Measurements from ENCODE around the gene PNCK. TPM values are rescaled to one million over a fixed set of nuclear protein-coding genes. Genes with fewer than 3 reads are reported as not detected.

Gene PNCK
- total and polyA plus RNA-seq, 2 of the 13 experiments (the other 11 are each of a cell fraction or from before 2014, with no cell fraction given): 33.1 TPM; not detected in 1

DNA sequence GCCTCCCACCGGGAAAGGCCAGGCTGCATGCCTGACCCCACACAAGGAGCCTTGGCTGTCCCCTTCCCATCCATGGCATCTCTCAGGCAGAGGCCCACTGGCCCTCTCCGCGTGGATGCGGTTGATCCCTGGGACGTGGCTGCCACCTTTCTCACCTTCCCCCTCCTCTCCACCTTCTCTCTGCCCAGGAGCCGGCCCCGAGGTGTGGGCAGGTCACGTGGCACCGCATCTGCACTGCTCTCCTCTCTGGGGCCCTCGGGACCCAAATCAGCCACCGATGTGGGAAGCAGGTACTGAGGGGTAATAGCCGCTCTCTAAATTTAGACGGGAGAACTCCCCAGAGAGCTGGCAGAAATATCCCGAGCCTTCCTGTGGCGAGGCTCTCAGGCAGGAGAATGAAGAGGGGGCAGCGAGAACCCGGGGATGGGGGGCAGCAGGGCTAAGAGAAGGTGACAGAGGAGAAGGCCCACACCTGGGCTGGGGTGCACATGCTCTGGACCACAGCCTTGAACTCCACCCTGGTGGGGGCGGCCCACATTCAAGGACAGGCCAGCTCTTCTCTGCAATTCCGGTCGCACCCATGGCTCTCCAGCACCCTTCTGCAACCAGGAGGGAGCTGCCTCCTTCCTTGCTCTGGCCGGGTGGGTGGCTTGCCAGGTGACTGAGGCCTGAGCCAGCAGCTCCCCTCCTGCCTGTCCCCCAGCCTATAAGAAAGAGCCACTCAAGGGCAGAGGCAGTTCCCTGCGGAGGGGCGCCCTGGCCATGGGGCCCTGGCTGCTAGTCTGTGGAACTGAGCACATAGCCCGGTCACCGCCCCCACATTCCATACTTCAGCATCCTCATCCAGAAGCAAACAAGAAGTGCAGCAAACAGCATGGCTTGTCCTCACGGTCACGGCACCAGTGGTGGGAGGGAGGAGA is 36.2 kb downstream of the PNCK start (continued):
- TF ChIP-seq, protein P1, sequence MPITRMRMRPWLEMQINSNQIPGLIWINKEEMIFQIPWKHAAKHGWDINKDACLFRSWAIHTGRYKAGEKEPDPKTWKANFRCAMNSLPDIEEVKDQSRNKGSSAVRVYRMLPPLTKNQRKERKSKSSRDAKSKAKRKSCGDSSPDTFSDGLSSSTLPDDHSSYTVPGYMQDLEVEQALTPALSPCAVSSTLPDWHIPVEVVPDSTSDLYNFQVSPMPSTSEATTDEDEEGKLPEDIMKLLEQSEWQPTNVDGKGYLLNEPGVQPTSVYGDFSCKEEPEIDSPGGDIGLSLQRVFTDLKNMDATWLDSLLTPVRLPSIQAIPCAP (CRISPR knock-in tag; IDR thresholded peaks at IDR 0.05; ENCODE audit: low read depth): no peak
- peak; percentile 25; the same call in 1 of the 2 replicates for TF ChIP-seq KDM5B (CRISPR knock-in tag; IDR thresholded peaks at IDR 0.05; ENCODE audit: borderline replicate concordance)
- TF ChIP-seq ZFY (CRISPR knock-in tag; IDR thresholded peaks at IDR 0.05): no peak
- TF ChIP-seq ZSCAN25 (CRISPR knock-in tag; IDR thresholded peaks at IDR 0.05): no peak
- peak; percentile 72; the same call in 1 of the 2 replicates for TF ChIP-seq MED1 (CRISPR knock-in tag; IDR thresholded peaks at IDR 0.05)
- no peak for TF ChIP-seq RBM39 (IDR thresholded peaks at IDR 0.05; ENCODE audit: low read depth, low read length, poor library complexity, severe bottlenecking)
- TF ChIP-seq GABPA (IDR thresholded peaks at IDR 0.05; ENCODE audit: low read depth, low read length): no peak
- no peak for TF ChIP-seq GABPA (CRISPR knock-in tag; IDR thresholded peaks at IDR 0.05; ENCODE audit: low read depth)
- TF ChIP-seq MXI1 (IDR thresholded peaks at IDR 0.05; ENCODE audit: borderline replicate concordance, low read depth, low read length): no peak
- peak; percentile 57; the same call in 1 of the 2 replicates for TF ChIP-seq ARNTL (CRISPR knock-in tag; IDR thresholded peaks at IDR 0.05)
- TF ChIP-seq ATF7 (IDR thresholded peaks at IDR 0.05): no peak
- no peak for TF ChIP-seq ATF7 (CRISPR knock-in tag; IDR thresholded peaks at IDR 0.05)
- no peak for TF ChIP-seq TMF1 (CRISPR knock-in tag; IDR thresholded peaks at IDR 0.05; ENCODE audit: low read depth)
- TF ChIP-seq NFE2L2 (IDR thresholded peaks at IDR 0.05; ENCODE audit: low read length): no peak
- TF ChIP-seq GLI4 (CRISPR knock-in tag; IDR thresholded peaks at IDR 0.05; ENCODE audit: borderline replicate concordance): no peak
- TF ChIP-seq NR1H2 (CRISPR knock-in tag; IDR thresholded peaks at IDR 0.05; ENCODE audit: borderline replicate concordance, low read depth): no peak
- peak; percentile 51 for TF ChIP-seq RXRB (CRISPR knock-in tag; IDR thresholded peaks at IDR 0.05; ENCODE audit: borderline replicate concordance)
- TF ChIP-seq ZNF782 (CRISPR knock-in tag; IDR thresholded peaks at IDR 0.05; ENCODE audit: borderline replicate concordance): no peak
- TF ChIP-seq, protein P2, sequence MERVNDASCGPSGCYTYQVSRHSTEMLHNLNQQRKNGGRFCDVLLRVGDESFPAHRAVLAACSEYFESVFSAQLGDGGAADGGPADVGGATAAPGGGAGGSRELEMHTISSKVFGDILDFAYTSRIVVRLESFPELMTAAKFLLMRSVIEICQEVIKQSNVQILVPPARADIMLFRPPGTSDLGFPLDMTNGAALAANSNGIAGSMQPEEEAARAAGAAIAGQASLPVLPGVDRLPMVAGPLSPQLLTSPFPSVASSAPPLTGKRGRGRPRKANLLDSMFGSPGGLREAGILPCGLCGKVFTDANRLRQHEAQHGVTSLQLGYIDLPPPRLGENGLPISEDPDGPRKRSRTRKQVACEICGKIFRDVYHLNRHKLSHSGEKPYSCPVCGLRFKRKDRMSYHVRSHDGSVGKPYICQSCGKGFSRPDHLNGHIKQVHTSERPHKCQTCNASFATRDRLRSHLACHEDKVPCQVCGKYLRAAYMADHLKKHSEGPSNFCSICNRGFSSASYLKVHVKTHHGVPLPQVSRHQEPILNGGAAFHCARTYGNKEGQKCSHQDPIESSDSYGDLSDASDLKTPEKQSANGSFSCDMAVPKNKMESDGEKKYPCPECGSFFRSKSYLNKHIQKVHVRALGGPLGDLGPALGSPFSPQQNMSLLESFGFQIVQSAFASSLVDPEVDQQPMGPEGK (CRISPR knock-in tag; IDR thresholded peaks at IDR 0.05): peak; percentile 79
- TF ChIP-seq, protein P3, sequence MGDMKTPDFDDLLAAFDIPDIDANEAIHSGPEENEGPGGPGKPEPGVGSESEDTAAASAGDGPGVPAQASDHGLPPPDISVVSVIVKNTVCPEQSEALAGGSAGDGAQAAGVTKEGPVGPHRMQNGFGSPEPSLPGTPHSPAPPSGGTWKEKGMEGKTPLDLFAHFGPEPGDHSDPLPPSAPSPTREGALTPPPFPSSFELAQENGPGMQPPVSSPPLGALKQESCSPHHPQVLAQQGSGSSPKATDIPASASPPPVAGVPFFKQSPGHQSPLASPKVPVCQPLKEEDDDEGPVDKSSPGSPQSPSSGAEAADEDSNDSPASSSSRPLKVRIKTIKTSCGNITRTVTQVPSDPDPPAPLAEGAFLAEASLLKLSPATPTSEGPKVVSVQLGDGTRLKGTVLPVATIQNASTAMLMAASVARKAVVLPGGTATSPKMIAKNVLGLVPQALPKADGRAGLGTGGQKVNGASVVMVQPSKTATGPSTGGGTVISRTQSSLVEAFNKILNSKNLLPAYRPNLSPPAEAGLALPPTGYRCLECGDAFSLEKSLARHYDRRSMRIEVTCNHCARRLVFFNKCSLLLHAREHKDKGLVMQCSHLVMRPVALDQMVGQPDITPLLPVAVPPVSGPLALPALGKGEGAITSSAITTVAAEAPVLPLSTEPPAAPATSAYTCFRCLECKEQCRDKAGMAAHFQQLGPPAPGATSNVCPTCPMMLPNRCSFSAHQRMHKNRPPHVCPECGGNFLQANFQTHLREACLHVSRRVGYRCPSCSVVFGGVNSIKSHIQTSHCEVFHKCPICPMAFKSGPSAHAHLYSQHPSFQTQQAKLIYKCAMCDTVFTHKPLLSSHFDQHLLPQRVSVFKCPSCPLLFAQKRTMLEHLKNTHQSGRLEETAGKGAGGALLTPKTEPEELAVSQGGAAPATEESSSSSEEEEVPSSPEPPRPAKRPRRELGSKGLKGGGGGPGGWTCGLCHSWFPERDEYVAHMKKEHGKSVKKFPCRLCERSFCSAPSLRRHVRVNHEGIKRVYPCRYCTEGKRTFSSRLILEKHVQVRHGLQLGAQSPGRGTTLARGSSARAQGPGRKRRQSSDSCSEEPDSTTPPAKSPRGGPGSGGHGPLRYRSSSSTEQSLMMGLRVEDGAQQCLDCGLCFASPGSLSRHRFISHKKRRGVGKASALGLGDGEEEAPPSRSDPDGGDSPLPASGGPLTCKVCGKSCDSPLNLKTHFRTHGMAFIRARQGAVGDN (CRISPR knock-in tag; IDR thresholded peaks at IDR 0.05): peak; percentile 93
- no peak for TF ChIP-seq NR2F6 (IDR thresholded peaks at IDR 0.05)
- TF ChIP-seq NR2F6 (CRISPR knock-in tag; IDR thresholded peaks at IDR 0.05): 0 out of 2 replicates have a peak, but pooled peaks have one; percentile 10
- TF ChIP-seq, protein P4, sequence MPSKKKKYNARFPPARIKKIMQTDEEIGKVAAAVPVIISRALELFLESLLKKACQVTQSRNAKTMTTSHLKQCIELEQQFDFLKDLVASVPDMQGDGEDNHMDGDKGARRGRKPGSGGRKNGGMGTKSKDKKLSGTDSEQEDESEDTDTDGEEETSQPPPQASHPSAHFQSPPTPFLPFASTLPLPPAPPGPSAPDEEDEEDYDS (CRISPR knock-in tag; IDR thresholded peaks at IDR 0.05): peak; percentile 18; the same call in 1 of the 2 replicates
- no peak for TF ChIP-seq SNAI1 (CRISPR knock-in tag; IDR thresholded peaks at IDR 0.05; ENCODE audit: borderline replicate concordance)

Measured in HepG2 (cell line).